Measurements from ENCODE around the gene EDC3. TPM values are rescaled to one million over a fixed set of nuclear protein-coding genes. Genes with fewer than 3 reads are reported as not detected.

Gene EDC3
- polyA plus RNA-seq, 1 of the 3 experiments (the other 2 are of a cell fraction) = 34.9 TPM

- no peaks in the 10 kb centered on the region for H4K20me1 ChIP-seq (ENCODE audit: insufficient read depth)
- no peaks in the 10 kb centered on the region for H3K4me1 ChIP-seq (ENCODE audit: control insufficient read depth in 1 of 2, insufficient read depth in 2 of 2, low read depth in 1 of 2, low read length in 1 of 2)
- H3K9ac ChIP-seq = no peak overlapping the region
- H3K9me2 ChIP-seq = no peaks in the 10 kb centered on the region
- no peak overlapping the region for H3K4me2 ChIP-seq
- WGBS (ENCODE audit: low lambda C conversion rate) = 41% methylated on average over 3 of the region's 3 CpGs
- no peak for DNase-seq
- POLR2A ChIA-PET = no interaction called here
- no peak overlapping the region for H3K27ac ChIP-seq (ENCODE audit: low read depth in 2 of 2, low read length in 1 of 2)
- CTCF ChIA-PET = no interaction called here
- H3K27me3 ChIP-seq (ENCODE audit: insufficient read depth) = peaks cover 13% of the 10 kb centered on the region; the same call in 1 of the 2 replicates
- no peak overlapping the region for H2AFZ ChIP-seq (ENCODE audit: low read depth)
- peaks cover 3% of the 10 kb centered on the region for H3F3A ChIP-seq (replicated peaks; ENCODE audit: insufficient read depth)
- TF ChIP-seq FOSL2 (IDR thresholded peaks at IDR 0.05; ENCODE audit: borderline replicate concordance, low read depth) (no peak), IRF3 (IDR thresholded peaks at IDR 0.05; ENCODE audit: low read depth, low read length) (no peak), MEF2A (IDR thresholded peaks at IDR 0.05; ENCODE audit: borderline replicate concordance, low read depth) (no peak), RFX5 (IDR thresholded peaks at IDR 0.05; ENCODE audit: low read length) (no peak), CHD2 (IDR thresholded peaks at IDR 0.05; ENCODE audit: low read length, partially characterized antibody) (no peak), USF1 (IDR thresholded peaks at IDR 0.05; ENCODE audit: borderline replicate concordance, low read depth) (no peak), TEAD4 (IDR thresholded peaks at IDR 0.05; ENCODE audit: borderline replicate concordance, insufficient read depth) (no peak), GABPA (IDR thresholded peaks at IDR 0.05; ENCODE audit: low read depth) (no peak), MXI1 (IDR thresholded peaks at IDR 0.05; ENCODE audit: low read depth, low read length) (no peak), RAD21 (IDR thresholded peaks at IDR 0.05; ENCODE audit: low read length) (no peak), CTCF (IDR thresholded peaks at IDR 0.05) (no peak), GATA2 (CRISPR knock-in tag; IDR thresholded peaks at IDR 0.05) (no peak), NFIC (IDR thresholded peaks at IDR 0.05; ENCODE audit: borderline replicate concordance) (no peak), EZH2phosphoT487 (IDR thresholded peaks at IDR 0.05; ENCODE audit: borderline replicate concordance, low read depth) (no peak), NRF1 (IDR thresholded peaks at IDR 0.05; ENCODE audit: low read depth, low read length) (no peak), RCOR1 (IDR thresholded peaks at IDR 0.05; ENCODE audit: low read length) (no peak), FOXJ3 (CRISPR knock-in tag; IDR thresholded peaks at IDR 0.05) (no peak)
- H3K36me3 ChIP-seq (replicated peaks in 1 of 2; ENCODE audit: control insufficient read depth in 1 of 2, insufficient read depth in 2 of 2, low read length in 1 of 2) = no peaks in the 10 kb centered on the region
- no peak overlapping the region for H3K4me3 ChIP-seq (ENCODE audit: low read depth in 2 of 2, low read length in 1 of 2)
- no peaks in the 10 kb centered on the region for H3K9me3 ChIP-seq
- no peaks in the 10 kb centered on the region for H3K79me2 ChIP-seq (ENCODE audit: insufficient read depth)
Observed at GRCh38 chr15:74712311-74712710, 16.5 kb upstream of the EDC3 start.
